ENCODE results near the gene SERPINB1.
"Not testable (repeated sequence)": the region's sequence is repeated elsewhere in the genome, so short reads cannot be mapped to it uniquely, and the experiment has no call there.

The SERPINB1 gene

DNA sequence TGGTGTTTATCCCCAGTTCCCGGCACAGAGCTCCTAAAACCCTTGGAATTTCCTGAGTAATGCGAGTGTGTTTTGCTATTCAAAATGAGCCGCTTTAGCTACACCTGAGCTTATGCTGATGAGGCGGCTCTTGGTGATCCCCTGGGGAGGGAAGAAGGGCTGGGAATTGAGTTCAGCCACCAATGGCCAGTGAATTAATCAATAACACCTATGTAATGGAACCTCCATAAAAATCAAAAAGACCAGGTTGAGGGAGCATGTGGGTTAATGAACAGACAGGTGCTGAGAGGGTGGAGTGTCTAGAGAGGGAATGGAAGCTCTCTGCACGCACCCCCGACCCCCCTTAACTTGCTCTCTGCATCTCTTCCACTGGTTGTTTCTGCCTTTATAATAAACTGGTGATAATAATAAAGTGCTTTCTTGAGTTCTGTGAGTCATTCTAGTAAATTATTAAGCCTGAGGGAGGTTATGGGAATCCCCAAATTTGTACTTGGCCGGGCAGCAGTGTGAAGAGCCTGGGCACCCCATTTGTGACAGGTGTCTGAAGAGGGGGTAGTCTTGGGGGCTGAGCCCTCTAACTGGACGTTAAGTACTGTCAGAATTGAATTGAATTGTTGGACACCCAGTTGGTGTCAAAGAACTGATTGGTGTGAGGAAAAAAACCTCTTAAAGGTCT, 24.6 kb upstream of the SERPINB1 start:
- no peak for DNase-seq (ENCODE audit: low spot score)

DNA sequence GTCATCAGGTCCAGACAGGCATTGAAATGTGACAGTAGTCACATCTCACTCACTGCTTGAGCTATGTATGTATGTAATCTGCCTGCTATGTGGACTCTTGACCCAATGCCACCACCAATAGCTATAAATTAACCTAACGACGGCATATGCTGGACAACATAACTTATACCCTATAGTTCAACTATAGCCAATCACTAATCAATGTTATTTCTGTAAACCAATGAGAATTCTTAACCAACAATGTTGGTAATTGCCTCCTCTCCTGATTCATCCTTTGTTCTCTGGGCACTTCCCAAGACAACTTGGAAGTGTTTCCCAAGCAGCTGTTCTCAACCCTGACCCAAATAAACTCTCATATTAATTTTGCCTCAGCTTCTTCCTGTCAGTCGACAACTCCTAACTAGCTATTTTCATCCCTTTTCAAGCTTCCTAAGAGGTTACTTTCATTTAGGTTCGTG, 24.1 kb upstream of the SERPINB1 start:
- no peak for DNase-seq (ENCODE audit: low spot score)

DNA sequence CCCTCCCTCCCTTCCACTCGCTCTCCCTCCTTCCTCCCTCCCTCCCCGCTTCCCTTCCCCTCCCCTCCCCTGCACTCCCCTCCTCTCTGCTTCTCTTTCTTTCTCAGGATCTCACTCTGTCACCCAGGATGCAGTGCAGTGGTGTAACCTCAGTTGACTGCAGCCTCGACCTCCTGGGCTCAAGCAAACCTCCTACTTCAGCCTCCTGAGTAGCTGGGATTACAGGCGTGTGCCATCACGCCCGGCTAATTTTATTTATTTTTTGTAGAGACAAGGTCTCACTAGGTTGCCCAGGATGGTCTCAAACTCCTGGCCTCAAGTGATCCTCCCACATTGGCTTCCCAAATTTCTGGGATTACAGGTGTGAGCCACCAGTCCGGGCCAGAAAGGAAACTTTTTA, 23.6 kb upstream of the SERPINB1 start:
- DNase-seq (ENCODE audit: low spot score), result no peak

DNA sequence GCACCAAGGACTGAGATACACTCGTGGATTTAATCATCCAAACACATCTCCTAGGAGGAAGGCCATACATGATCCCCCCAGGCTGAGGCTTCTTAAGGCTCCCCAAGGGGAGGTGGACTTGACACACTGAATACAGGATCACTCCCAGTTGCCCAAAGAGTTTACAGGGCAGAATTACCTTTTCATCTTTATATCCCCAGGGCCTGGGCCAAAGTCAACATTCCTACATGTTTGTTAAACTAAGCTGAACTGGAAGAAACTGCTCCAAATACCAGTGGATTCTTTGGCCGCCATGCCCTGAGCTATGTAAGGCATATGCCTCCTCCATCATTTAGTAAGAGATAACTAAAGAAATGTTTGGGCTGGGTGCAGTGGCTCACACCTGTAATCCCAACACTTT, 22.2 kb upstream of the SERPINB1 start:
- DNase-seq (ENCODE audit: low spot score), result no peak

DNA sequence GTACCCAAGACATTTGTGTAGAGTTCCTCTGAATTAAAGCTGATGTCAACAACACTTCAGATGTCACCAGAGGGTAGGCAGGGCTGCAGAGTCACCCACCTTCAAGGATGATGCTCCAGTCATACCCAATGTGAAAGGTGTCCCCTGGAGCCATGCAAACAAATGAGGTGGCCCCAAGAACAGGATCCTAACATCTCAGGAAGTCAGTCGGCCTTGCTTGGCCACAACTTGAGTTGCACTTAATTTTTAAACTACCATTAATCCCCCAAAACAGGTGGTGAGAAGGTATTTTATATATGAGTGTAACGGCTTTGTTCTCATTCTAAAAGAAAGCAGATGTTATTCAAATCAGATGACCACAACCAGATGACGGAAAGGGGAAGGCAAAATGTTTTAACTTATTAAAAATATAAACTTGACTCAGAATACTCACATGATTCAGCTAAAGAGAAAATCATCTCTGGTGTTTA, 21.1 kb upstream of the SERPINB1 start:
- no peak for DNase-seq (ENCODE audit: low spot score)

DNA sequence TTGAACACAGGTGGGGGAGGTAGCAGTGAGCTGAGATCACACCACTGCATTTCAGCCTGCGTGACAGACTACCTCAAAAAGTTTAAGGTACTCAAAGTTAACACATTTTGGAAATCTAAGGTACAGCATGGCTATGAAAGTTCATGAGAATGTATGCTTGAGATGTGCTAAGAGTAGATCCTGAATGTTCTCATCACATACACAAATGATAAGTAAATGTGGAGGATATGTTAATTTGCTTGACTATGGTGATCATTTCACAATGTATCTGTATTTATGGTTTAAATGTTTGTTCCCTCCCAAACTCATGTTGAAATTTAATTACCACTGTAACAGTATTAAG, 20.1 kb upstream of the SERPINB1 start:
- DNase-seq (ENCODE audit: low spot score), result no peak

DNA sequence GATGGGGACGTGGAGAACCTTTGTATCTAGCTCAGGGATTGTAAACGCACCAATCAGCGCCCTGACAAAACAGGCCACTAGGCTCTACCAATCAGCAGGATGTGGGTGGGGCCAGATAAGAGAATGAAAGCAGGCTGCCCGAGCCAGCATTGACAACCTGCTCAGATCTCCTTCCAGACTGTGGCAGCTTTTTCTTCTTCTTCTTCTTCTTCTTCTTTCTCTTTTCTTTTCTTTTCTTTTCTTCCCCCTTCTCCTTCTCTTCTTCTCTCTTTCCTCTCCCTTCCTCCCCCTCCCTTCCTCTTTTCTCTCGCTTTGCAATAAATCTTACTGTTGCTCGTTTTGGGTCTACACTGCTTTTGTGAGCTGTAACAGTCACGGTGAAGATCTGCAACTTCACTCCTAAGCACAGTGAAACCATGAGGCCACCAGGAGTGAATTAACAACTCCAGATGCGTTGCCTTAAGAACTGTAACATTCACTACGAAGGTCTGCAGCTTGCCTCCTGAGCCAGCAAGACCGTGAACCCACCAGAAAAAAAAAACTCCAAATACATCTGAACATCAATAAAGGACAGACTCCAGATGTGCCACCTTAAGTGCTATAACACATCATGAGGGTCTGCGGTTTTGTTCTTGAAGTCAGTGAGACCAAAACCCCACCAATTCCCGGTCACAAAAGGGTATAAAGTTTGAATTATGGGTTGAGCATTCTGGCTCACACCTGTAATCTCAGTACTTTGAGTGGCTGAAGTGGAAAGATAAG, 19.6 kb upstream of the SERPINB1 start:
- no peak for DNase-seq (ENCODE audit: low spot score)

DNA sequence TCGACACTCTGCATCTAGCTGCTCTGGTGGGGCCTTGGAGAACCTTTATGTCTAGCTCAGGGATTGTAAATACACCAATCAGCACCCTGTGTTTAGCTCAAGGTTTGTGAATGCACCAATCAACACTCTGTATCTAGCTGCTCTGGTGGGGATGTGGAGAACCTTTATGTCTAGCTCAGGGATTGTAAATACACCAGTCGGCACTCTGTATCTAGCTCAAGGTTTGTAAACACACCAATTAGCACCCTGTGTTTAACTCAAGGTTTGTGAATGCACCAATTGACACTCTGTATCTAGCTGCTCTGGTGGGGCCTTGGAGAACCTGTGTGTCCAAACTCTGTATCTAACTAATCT, 19.0 kb upstream of the SERPINB1 start:
- DNase-seq (ENCODE audit: low spot score), result not testable (repeated sequence)

DNA sequence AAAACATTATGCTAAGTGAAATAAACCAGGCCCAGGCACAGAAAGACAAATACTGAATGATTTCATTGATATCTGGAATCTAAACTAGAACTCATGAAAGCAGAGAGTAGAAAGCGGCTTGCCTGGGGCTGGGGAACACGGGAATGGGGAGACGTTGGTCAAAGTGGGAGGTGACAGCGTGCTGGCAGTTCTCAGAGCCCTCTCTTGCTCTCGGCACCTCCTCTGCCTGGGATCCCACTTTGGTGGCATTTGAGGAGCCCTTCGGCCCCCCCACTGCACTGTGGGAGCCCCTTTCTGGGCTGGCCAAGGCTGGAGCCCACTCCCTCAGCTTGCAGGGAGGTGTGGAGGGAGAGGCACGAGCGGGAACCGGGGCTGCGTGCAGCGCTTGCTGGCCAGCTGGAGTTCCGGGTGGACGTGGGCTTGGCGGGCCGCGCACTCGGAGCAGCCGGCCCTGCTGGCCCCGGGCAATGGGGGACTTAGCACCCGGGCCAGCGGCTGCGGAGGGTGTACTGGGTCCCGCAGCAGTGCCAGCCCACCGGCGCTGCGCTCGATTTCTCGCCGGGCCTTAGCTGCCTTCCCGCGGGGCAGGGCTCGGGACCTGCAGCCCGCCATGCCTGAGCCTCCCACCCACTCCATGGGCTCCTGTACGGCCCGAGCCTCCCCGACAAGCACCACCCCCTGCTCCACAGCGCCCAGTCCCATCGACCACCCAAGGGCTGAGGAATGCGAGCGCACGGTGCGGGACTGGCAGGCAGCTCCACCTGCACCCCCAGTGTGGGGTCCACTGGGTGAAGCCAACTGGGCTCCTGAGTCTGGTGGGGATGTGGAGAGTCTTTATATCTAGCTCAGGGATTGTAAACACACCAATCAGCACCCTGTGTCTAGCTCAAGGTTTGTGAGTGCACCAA, 18.4 kb upstream of the SERPINB1 start:
- DNase-seq (ENCODE audit: low spot score), result not testable (repeated sequence)

DNA sequence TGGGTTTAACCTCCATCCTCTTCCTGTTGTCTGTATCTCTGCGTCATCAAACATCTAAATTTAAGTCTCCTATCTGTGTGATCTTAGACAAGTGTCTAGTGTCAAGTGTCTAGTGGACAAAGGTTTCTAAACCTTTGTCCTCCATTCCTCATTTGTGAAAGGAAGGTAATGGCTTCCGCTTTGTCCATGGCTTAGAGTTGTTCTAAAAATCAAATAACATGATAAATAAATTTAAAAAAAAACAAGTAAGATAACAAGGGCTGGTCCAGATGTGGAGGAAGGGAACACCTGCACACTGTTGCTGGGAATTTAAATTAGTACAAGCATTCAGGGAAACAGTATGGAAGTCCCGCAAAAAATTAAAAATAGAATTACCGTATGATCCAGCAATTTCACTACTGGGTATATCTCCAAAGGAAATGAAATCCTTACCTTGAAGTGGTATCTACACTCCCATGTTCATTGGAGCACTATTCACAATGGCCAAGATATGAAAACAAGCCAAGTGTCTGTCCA, 17.6 kb upstream of the SERPINB1 start:
- DNase-seq (ENCODE audit: low spot score), result no peak

DNA sequence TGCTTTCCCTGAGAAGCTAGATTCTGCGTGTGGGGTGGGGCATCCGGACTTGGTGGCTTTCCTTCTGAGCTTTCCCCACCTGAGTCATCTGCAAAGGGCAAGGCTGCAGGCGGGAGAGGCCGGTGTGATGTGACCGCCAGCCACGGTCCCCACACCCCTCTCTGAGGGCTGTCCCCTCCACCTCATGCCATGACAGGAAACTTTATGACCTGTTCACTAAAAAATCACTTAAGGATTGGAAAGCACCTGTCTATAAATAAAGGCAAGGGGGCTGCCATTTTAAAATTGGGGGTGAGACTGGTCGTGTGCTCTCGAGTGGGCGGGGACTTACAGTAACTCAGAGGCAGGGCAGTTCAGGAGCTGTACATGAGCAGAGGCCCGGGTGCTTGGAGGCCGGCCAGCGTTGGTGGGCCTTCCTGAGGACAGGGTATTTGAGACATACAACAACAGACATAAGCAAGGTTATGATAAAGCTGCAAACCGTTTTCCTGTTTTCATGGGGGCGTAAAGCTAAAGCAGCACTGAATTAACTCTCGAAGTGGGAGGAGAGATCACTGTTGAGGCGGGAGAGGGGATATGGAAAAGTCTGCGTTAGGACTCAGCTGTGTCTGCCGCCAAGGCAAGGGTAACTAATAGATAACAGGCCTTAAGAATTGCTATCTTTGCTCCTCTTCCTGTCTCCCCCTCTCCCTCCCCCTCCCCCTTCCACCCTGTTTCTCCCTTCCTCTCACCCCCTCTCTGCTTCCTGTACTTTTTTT, 16.1 kb upstream of the SERPINB1 start:
- peak; percentile 47 for DNase-seq (ENCODE audit: low spot score)

DNA sequence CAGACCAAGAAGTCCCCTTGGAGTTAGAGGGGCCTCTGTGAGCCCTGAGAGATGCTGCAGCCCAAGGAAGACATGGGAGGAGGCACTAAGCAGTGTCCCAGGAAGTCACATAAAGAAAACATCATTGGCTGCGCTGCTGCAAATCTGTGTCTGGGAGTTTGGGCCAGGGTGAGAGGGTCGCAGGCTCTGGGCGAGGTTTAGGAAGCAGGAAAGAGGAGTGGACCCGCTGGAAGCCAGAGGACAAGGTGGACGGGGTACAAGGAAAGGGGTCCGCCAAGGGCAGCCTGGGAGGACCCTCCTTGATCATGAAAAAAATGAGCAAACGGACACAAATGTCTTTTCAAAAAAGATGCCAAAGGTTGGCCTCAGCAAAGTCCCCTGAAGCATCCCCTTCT, 15.5 kb upstream of the SERPINB1 start:
- no peak for DNase-seq (ENCODE audit: low spot score)

DNA sequence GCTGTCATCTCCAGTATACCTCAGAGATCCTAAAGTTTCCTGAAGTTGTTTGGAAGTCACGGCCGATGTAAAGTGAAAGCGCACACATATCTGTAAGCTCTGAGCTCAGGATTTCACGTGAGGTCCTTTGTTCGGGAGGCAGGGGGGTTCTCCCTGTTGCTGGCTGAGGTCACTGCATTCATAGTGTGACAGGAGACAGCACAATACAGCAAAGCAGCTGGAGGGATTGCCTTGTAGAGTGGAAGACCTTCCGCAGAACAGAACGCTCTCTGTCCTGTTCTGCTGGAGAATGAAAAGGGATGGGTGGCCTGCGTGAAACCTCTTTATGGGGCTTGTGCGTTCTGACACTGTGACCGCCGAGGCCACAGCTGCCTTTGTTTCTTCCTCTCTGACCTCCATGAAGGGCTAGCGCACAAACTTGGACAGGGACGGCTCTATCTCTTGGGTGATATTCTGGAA, 13.4 kb upstream of the SERPINB1 start:
- no peak for DNase-seq (ENCODE audit: low spot score)

DNA sequence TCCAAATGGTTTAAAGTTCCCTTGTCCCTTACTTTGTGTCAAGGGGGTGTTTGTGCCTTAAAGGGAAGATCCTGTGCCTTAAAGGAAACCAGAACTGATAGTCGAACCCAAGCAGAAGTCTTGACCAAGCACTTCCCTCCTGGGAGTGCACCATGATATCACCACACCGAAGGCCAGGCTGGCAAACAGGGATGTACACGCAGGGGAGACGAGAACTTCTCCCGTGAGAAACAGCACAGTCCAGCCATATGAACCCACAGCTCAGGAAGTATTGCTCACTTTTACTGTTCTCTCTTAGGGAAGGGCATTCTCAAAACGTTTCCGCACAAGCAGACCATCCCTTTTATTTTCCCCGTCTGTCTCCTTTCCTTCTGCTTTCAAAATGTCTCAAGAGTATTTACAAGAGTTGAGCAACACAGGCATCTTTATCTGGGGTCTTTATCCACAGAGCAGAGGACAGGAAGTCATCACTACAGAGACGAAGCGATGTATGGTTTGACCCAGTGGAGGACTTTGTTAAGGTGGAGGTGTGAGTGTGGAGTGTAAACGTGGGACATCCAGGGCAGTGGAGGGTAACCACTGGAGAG, 12.8 kb upstream of the SERPINB1 start:
- no peak for DNase-seq (ENCODE audit: low spot score)

DNA sequence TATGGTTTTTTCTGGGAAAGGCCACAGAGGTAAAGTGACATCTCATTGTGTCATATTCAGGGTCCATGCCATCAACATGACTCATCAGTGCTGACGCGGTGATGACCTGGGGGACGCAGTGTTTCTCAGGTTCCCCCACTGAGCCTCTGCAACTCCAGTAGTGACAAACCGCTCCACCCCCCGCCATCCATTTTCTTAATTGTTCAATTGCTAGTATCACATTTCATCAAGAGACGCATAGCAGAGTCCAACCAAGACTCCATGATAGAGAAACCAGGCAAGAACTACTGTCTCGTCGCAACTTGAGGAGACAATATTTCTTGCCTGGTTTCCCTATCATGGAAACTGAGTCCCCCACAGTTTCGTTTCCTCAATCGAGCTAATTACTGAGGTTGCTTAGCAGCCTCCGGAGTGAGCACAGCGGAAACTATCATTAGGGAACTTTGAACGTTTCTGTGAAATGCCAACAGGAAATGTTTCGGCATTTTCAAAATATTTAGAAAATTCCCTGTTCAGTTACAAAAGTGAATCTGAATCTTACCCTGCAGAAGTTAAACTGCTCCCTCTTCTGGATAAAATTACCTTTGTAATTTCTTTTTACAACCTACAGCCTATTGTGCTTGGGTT, 12.2 kb upstream of the SERPINB1 start:
- peak; percentile 27 for DNase-seq (ENCODE audit: low spot score)

DNA sequence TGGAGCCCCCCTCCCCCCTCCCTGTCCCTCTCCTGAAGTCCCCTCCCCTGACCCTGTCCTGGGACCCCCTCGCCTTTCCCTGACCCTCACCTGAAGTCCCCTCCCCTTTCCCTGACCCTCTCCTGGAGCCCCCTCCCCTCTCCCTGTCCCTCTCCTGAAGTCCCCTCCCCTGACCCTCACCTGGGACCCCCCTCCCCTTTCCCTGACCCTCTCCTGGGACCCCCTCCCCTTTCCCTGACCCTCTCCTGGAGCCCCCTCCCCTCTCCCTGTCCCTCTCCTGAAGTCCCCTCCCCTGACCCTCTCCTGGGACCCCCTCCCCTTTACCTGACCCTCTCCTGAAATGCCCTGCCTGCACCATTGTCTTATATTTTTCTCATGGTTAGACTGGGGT, 11.7 kb upstream of the SERPINB1 start:
- DNase-seq (ENCODE audit: low spot score), result not testable (repeated sequence)

DNA sequence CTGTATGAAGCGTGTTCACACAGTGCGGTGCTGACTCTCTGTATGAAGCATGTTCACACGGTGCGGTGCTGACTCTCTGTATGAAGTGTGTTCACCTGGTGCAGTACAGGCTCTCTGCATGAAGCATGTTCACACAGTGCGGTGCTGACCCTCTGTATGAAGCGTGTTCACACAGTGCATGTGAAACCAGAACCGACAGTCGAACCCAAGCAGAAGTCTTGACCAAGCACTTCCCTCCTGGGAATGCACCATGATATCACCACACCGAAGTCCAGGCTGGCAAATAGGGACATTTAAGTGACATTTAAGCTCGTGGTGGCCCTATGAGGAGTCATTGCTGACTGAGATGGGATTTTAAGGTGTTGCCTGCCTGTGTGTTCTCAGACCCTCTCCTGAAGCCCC, 11.3 kb upstream of the SERPINB1 start:
- no peak for DNase-seq (ENCODE audit: low spot score)

DNA sequence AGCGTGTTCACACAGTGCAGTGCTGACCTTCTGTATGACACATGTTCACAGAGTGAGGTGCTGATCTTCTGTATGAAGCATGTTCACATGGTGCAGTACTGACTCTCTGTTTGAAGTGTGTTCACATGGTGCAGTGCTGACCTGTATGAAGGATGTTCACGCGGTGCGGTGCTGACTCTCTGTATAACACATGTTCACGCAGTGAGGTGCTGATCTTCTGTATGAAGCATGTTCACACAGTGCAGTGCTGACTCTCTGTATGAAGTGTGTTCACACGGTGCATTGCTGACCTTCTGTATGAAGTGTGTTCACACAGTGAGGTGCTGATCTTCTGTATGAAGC, 10.8 kb upstream of the SERPINB1 start:
- DNase-seq (ENCODE audit: low spot score), result no peak

DNA sequence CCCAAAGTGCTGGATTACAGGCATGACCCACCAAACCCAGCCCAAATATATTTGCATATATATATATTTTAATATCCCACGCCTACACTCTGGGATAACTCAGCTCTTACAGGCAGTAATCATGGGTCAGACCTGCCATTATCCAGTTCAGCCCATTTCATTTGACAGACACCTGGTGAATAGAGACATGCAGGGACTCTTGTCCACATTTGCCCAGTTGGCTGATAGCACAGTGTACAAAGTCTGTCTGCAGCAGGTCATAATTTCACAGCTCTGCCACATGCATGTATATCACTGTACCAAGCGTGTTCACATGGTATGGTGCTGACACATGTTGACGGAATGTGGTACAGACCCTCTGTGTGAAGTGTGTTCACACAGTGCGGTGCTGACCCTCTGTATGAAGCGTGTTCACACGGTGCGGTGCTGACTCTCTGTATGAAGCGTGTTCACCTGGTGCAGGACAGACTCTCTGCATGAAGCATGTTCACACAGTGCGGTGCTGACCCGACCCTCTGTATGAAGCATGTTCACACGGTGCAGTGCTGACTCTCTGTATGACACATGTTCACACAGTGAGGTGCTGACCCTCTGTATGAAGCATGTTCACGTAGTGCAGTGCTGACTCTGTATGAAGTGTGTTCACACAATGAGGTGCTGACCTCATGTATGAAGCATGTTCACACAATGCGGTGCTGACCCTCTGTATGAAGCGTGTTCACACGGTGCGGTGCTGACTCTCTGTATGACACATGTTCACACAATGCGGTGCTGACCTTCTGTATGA, 10.3 kb upstream of the SERPINB1 start:
- DNase-seq (ENCODE audit: low spot score), result no peak

DNA sequence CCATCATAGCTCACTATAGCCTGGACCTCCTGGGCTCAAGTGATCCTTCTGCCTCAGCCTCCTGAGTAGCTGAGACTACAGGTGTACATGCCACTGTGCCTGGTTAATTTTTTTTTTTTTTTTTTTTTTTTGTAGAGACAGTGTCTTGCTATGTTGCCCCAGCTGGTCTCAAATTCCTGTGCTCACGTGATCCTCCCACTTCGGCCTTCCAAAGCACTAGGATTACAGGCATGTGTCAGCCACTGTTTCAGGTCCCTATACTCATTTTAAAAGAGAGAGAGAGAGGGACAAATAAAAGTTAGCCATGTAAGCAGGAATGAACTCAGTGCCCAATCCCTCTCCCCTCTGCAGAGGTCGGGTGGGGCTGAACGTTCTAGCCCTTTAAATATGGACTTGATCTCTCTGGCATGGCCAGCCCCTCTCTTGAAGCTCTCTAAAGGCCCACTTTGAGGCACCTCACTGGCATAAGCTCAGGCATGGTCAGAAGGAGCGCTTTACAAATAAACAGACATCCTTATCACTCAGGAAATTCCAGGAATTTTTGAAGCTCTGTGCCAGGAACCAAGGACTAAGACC, 9.0 kb upstream of the SERPINB1 start:
- no peak for DNase-seq (ENCODE audit: low spot score)

Measured in hematopoietic multipotent progenitor cell treated with erythropoietin and hydrocortisone succinate and interleukin-3 and kit ligand, for 15 days (in vitro differentiated cells).